ENCODE measurements around the gene MPPED2.

GRCh38 chr11:30485756-30486155, 100.4 kb downstream of the MPPED2 start:
- no peak for TF ChIP-seq CTCF (IDR thresholded peaks at IDR 0.05)
- TF ChIP-seq EP300 (IDR thresholded peaks at IDR 0.05), result no peak
- TF ChIP-seq POLR2AphosphoS5 (IDR thresholded peaks at IDR 0.05), result no peak
- no peak for TF ChIP-seq POLR2A (IDR thresholded peaks at IDR 0.05)
